Upper lobe of right lung (tissue), 1 donor: ENCODE measurements around the gene ANHX. TPM values are rescaled to one million over a fixed set of nuclear protein-coding genes. Genes with fewer than 3 reads are reported as not detected.

Experiments
- ATAC-seq: fragments of 200-7000 bp; cut with Tn5 transposase; one replicate; pipeline ENCODE4 v1.9.1; 2020; ENCODE audit warnings: mild to moderate bottlenecking, moderate library complexity
- DNase-seq: peaks from one replicate; pipeline ENCODE4 v3.0.0-alpha.2; 2020
- H3K27ac ChIP-seq: fragments of 200-600 bp; one replicate; pipeline ENCODE4 v1.8.0; 2022
- H3K27me3 ChIP-seq: fragments of 200-600 bp; one replicate; pipeline ENCODE4 v1.8.0; 2022; ENCODE audit warnings: mild to moderate bottlenecking
- H3K36me3 ChIP-seq: fragments of 200-600 bp; one replicate; pipeline ENCODE4 v1.8.0; 2022
- H3K4me1 ChIP-seq: fragments of 200-600 bp; one replicate; pipeline ENCODE4 v1.8.0; 2022
- H3K4me3 ChIP-seq: fragments of 200-600 bp; one replicate; pipeline ENCODE4 v1.8.0; 2022; ENCODE audit warnings: mild to moderate bottlenecking
- H3K9me3 ChIP-seq: fragments of 200-600 bp; one replicate; pipeline ENCODE4 v1.8.0; 2022
- CTCF ChIP-seq: fragments of 200-600 bp; IDR thresholded peaks from one replicate; pipeline ENCODE4 v1.8.0; 2022; ENCODE audit warnings: antibody characterized with exemption
- intact Hi-C: fragments of 100-400 bp; cut with DNase I; formaldehyde crosslinking; loops from one replicate; pipeline ENCODE4 v1.11.0; 2022
- total RNA-seq: library from RNA; stranded (reverse); fragmentation: NEBNext Ultra II Directional; extraction: Animal tissue kit (Norgen Biotek cat#: 25700); gene quantifications from one replicate; pipeline ENCODE4 v1.2.1, GENCODE V29; 2021
- donor health status: DM: no; HTN: yes; CAD: no; lungs with severe emphysema.

The ANHX gene
- total RNA-seq, 1 donor from 2014 or later: not detected

GRCh38 chr12:133236144-133236543 lies 467 bp upstream of the ANHX start:
- no peaks in the 10 kb centered on the region for H3K4me1 ChIP-seq
- H3K4me3 ChIP-seq: no peak overlapping the region
- intact Hi-C loops: no loop called here
- no peaks in the 10 kb centered on the region for H3K27me3 ChIP-seq
- H3K27ac ChIP-seq: no peak overlapping the region
- no peaks in the 10 kb centered on the region for H3K36me3 ChIP-seq
- DNase-seq (no peak), ATAC-seq (no peak)
- no peak for TF ChIP-seq CTCF
- H3K9me3 ChIP-seq: no peaks in the 10 kb centered on the region

GRCh38 chr12:133234971-133235370 lies 706 bp downstream of the ANHX start:
- intact Hi-C loops: no loop called here
- DNase-seq (no peak), ATAC-seq (no peak)
- no peak overlapping the region for H3K4me3 ChIP-seq
- H3K4me1 ChIP-seq: no peaks in the 10 kb centered on the region
- H3K9me3 ChIP-seq: no peaks in the 10 kb centered on the region
- TF ChIP-seq CTCF: no peak
- no peak overlapping the region for H3K27ac ChIP-seq
- H3K27me3 ChIP-seq: no peaks in the 10 kb centered on the region
- no peaks in the 10 kb centered on the region for H3K36me3 ChIP-seq

GRCh38 chr12:133233993-133234564 lies 1.6 kb downstream of the ANHX start:
- H3K4me1 ChIP-seq: no peaks in the 10 kb centered on the region
- no peaks in the 10 kb centered on the region for H3K9me3 ChIP-seq
- intact Hi-C loops: no loop called here
- H3K27ac ChIP-seq: no peak overlapping the region
- no peaks in the 10 kb centered on the region for H3K27me3 ChIP-seq
- TF ChIP-seq CTCF: no peak
- ATAC-seq (no peak), DNase-seq (no peak)
- no peaks in the 10 kb centered on the region for H3K36me3 ChIP-seq
- no peak overlapping the region for H3K4me3 ChIP-seq

- no peaks in the 10 kb centered on the region for H3K9me3 ChIP-seq
Measured at GRCh38 chr12:133233006-133233405, 2.7 kb downstream of the ANHX start.

GRCh38 chr12:133231001-133231400 lies 4.7 kb downstream of the ANHX start:
- no peak for TF ChIP-seq CTCF
- Histone ChIP-seq H3K27me3 (no peaks in the 10 kb centered on the region), H3K4me3 (no peak overlapping the region), H3K36me3 (no peaks in the 10 kb centered on the region), H3K4me1 (no peaks in the 10 kb centered on the region), H3K27ac (no peak overlapping the region), H3K9me3 (no peaks in the 10 kb centered on the region)
- ATAC-seq (no peak), DNase-seq (no peak)
- intact Hi-C loops: no loop called here

More at GRCh38 chr12:133233006-133233405, 2.7 kb downstream of the ANHX start:
- ATAC-seq: no peak
- no peaks in the 10 kb centered on the region for H3K36me3 ChIP-seq
- no peak for DNase-seq
- no peaks in the 10 kb centered on the region for H3K4me1 ChIP-seq
- intact Hi-C loops: no loop called here
- TF ChIP-seq CTCF: no peak
- no peak overlapping the region for H3K4me3 ChIP-seq
- no peak overlapping the region for H3K27ac ChIP-seq
- no peaks in the 10 kb centered on the region for H3K27me3 ChIP-seq
